Stimulated activated CD4-positive, alpha-beta T cell treated with anti-CD3 and anti-CD28 coated beads, Interleukin-1b, Interleukin-23, amount 100 ng/mL, for 1 hour (primary cell): ENCODE measurements around the gene KCTD20.
A peak's percentile ranks its signal among the peaks of the same experiment; 100 is the strongest.
"Not testable (repeated sequence)": the region's sequence is repeated elsewhere in the genome, so short reads cannot be mapped to it uniquely, and the experiment has no call there.

ENCODE experiments used
- DNase-seq, 2 donors: peaks; one replicate each; pipeline ENCODE4 v3.0.0-alpha.2; 2020; ENCODE audit warnings: low read depth in 2 of 2

KCTD20 gene

DNA sequence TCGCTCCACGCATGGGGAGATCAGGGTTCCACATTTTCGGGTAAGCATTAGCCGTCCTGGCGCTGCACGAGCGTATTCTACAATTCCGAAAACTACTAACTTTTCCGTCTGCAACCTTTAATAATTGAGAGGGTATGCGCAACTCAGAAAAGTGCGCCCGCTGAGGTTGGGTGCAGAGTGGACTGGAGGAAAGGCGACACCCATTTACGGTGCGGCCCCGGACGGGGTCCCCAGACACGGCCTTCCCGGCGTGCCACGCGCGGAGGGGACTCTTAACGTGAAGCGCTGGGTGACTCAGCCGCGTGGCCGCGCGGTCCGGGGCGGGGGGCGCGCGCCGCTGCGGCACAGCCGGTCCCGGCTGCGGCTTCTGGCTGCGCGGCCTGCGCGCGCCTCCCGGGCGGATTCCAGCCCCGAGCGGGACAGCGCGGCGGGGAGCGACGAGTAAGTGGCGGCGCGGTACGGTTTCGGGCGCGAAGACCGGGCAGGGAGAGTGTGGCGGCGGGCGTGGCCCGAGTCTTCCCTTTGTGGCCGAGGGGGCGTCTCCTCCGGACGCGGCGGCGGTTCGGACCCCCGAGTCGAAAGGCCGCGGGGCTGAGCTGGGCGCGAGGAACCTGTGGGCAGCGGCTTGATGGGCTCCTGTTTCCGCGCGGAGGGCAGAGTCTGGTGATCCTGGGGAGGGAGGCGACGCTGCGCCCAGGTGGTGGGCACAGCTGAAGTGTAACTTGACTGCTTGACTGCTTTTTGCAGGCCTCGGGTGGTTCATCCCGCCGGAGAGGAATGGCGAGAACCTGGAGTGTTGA is at the start of gene KCTD20, which contains the start of gene PXT1:
Gene KCTD20 (plus strand): TSS at position 330 of the 800 bp plus-strand sequence. CDS start 27,098 bp downstream, outside the sequence.
Gene PXT1 (minus strand): TSS at position 184 of the 800 bp plus-strand sequence. CDS start 16,772 bp downstream, outside the sequence.
- peak; percentile 63 to 64 for DNase-seq

DNA sequence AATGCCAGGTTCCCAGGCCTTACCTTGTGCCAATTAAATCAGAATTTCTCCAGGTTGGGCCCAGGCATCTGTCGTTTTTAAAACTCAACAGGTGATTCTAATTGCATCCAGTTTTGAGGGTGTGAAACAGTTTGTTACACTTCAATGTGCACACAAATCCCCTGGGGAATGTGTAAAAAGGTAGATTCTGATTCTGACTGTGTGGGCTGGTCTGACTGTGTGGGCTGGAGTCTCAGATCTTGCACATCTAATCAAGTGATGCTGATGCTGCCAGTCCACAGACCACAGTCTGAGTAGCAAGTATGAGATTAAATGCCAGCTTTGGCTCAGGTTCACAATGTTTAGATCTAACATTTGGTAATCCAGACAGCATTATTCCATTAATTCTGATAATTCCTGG is 42.8 kb upstream of the KCTD20 start:
- no peak for DNase-seq

DNA sequence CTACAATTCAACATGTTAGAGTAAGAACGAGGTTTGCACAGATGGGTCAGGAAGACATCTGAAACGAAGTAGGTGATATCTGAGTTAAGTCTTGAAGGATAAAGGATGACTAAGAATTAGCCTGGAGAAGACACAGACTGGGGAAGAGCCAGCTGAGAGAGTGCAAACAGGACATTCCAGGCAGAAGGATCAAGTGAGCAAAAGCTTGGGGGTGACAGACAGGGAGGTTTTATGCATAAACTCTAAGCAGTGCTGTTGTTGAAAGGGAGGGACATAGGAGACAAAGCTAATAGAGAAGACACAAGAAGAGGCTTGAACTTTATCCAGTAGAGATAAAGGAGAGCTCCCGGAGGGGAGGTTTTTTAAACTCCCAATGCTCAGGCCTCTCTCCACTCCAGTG is 40.3 kb upstream of the KCTD20 start:
- no peak for DNase-seq

DNA sequence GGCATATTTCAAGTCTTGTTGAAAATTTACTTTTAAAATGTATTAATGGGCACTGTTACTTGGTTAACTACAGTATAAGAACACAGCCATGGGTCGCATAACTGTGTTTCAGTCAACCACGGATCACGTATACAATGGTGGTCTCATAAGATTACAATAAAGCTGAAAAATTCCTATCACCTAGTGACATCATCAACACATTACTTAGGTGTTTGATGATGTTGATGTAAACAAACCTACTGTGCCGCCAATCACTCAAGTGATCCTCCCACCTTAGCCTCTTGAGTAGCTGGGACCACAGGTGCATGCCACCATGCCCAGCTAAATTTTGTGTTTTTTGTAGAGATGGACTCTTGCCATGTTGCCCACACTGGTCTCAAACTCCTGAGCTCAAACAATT is 38.6 kb upstream of the KCTD20 start:
- DNase-seq, result no peak

DNA sequence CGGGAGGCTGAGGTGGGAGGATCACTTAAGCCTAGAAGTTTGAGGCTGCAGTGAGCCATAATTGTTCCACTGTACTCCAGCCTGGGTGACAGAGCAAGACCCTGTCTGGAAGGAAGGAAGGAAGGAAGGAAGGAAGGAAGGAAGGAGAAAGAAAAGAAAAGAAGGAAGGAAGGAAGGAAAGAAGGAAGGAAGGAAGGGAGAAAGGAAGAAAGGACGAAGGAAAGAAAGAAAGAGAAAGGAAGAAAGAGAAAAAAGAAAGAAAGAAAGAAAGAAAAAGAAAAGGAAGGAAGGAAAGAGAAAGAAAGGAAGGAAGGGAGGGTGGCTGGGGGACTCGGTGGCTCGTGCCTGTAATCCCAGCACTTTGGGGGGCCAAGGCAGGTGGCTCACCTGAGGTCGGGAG is 33.1 kb upstream of the KCTD20 start:
- DNase-seq, result not testable (repeated sequence)

DNA sequence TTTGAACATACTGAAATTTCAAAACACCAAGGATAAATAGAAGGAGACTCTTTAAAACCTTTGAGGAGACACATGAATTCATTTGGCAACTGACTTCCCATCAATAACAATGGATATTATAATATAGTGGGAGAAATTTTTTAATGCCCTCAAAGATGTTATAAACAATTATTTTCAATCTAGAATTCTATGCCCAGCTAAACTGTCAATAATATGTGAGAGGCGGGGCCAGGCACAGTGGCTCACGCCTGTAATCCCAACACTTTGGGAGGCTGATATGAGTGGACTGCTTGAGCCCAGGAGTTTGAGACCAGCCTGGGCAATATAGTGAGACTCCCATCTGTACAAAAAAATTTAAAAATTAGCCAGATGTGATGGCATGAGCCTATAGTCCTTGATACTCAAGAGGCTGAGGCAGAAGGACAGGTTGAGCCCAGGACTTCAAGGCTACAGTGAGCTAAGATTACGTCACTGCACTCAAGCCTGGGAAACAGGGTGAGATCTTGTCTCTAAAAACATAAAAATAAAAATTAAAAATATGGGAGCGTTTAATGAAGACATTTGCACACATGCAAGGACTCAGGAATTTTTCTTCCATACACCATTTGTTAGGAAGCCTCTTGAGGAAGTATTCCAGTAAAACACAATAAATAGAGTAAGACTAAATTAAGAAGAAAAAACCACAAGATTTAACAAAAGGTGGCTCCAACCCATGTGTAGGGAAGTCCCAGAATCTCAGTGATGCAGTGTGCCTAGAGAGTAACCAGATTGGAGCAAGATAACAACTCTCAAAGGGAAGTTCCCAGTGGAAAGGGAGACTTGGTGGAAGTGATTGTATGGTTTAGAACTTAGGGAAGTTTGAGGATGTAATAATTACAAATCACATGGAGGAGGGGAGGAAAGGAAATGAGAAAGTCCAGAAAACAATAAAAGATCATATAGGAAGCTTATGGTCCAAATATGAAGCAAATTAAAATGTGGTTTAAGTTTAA is 29.0 kb upstream of the KCTD20 start:
- no peak for DNase-seq

DNA sequence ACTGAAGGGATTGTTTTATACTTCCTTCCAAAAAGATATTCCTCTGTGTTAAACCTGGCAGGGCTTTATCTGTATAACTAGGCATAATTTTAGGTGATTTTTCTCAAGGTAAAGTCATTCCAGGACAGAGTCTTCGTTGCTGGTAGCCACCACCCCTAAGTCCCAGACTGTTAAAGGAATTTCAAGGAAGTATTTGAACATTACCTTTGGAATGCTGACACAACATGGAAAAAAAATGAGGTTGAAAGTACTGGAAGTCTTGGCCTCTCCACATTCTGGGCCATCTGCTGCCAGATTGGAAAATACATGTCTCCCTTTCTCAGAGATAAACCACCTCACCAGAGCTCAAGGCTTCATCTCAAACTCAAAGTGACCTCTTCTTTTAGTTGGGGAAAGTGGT is 28.3 kb upstream of the KCTD20 start:
- DNase-seq, result no peak

DNA sequence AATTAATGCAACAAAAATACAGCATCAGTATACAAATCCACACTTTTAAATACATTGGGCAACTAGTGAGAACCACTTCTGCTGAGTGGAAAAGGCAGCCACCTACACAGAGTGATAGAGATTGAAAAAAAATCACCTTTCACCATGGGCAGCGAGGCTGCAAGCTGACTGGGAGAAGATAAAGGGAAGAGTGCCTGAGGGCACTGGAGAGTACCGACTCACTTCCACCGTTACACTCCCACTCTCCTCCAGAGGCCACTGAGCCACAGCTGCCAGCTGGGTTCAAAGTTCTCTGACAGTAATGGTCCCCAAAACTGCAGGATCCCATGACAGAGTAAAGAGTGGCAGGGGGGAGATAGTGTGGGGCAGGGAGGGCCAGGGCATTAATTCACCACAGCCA is 24.2 kb upstream of the KCTD20 start:
- no peak for DNase-seq

DNA sequence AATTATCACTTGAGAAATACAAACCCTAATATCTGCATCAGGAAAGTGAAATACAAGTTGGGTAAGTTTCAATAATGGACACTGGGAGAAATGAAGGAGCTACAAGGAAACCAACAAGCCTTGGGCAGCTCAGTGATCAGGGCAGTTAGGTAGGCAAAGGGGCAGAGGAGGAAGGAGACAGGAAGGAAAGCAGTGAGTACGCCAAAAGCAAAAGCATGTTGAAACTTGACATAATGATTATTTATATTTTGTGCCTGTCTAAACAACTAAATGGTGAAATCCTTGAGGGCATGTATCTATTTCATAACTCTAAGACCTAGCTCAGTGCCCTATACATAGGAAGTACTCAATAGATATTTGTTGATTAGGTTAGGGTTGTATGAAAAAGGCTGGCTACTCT is 23.5 kb upstream of the KCTD20 start:
- no peak for DNase-seq

DNA sequence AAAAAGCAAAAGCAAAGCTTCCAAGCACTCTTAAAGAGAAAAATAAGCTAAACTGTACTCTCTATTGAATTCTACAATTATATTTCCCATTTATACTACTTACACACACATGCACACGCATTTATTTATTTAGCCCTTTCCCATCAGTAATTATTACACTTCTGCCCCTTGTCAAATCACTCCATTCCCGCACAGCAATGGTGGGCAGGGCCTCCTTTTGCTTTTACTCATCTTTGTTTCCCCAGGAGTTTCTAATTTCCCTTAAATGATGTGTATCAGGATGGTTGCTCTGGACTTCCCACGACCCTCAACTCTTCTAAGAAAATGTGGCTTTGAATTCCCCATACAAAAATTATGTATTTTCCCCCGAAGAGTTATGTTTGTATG is 20.1 kb upstream of the KCTD20 start:
- no peak for DNase-seq

DNA sequence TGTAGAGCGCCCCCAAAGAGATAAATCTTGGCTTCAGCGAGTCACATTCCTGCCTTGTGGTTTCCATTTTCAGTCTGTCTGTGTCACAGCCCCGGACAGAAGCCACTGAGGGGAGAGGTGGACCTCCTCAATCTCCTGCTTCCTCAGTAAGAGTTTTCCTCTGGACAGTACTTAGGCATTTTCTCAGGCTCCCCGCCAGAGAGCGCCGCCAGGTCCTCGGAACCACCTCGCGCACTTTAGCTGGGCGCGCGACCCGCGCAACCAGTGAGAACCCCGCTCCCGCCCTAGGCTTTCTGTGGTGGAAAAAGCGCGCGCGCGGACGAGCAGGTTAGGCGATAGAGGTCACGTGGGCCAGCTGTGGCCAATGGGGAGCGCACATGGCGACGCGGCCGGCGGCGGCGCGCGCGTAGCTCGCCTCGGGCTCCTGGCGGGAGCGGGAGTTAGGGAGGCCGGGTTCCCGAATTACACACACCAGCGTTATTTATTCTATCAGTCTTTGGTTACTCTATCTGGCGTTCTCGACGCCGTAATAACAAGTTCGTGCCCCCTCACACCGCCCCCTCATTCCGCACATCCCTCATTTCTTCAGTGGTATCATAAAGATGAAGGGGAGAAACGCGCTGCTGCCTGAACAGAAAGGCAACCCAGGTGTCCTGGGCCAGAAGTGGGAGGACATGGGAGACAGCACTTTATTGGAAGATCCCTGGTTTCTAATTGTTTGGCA is 19.5 kb upstream of the KCTD20 start:
- DNase-seq, result peak; percentile 92 to 95

DNA sequence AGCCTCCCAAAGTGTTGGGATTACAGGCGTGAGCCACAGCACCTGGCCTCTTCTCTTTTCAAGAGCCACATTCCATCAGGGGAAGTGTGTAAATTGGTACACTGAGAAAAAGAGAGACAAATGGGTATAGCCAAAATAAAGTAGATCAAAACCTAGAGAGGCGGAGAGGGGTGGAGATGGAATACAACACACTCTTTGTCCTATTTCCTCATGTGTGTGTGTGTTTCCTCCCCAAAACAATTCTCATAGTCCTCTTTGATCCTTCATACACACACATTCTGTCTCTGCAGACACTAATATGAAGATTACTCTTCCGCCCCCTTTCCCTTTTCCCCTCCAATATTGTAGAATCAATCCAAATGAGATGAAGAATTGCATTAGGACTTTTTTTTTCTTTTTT is 16.2 kb upstream of the KCTD20 start:
- no peak for DNase-seq

DNA sequence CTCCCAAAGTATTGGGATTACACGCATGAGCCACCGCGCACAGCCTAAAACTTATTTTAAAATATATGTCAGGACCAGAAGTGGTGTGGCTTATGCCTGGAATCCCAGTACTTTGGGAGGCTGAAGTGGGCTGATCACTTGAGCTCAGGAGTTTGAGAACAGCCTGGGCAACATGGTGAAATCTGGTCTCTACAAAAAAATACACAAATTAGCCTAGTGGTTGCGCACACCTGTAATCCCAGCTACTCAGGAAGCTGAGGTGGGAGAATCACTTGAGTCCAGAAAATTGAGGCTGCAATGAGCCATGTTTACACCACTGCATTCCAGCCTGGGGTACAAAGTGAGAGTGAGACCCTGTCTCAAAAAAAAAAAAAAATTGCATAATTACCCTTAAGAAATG is 13.9 kb upstream of the KCTD20 start:
- DNase-seq, result no peak

DNA sequence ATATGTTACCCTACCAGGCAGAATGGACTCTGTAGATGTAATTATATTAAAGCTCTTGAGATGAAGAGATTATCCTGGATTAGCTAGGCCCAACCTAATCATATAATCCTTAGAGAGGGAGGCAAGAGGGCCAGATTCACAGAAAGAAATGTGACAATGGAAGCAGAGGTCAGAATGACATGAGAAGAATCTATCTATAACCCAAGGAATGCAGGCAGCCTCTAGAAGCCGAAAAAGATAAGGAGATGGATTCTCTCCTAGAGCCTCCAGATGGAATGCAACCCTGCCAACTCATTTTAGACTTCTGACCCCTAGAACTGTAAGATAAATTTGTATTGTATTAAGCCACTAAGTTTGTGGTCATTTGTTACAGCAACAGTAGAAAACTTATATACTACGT is 12.4 kb upstream of the KCTD20 start:
- no peak for DNase-seq

DNA sequence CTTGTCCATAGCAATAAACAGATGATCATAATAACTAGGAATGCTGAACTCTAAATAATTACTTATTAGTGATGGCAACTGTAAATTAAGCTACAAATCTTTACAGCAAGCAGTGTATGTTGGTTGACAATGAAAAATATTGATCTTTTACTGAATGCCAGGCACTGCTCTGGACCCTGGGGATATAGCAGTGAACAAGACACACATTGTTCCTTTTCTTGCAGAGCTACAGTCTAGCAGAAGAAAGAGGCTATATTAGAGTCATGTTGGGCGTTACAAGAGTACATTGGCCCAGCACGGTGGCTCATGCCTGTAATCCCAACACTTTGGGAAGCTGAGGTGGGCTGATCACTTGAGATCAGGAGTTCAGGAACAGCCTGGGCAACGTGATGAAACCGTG is 11.6 kb upstream of the KCTD20 start:
- no peak for DNase-seq

DNA sequence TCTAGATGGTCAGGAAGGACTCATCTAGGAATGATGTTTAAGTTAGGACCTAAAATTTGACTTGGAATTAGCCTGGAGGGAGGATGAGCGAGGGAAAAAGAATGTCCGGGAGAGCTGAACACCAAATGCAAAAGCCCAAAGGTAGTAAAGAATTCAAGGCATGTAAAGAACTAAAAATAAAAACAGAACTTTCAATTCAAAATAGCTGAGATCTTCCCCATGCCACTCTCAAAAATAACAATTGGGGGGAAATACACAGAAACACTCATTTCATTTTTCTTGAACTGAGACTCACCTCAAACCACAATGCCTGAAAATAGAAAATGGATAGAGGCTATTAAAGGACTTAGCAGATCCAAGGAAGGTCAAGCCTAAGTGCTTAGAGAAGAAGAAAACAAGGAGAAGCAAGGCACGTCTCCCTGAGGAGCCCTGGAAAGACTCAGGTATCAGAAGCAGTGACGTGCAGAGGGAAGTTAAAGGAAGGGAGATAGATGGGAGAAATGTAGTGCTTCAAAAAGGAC is 10.6 kb upstream of the KCTD20 start:
- DNase-seq, result no peak

DNA sequence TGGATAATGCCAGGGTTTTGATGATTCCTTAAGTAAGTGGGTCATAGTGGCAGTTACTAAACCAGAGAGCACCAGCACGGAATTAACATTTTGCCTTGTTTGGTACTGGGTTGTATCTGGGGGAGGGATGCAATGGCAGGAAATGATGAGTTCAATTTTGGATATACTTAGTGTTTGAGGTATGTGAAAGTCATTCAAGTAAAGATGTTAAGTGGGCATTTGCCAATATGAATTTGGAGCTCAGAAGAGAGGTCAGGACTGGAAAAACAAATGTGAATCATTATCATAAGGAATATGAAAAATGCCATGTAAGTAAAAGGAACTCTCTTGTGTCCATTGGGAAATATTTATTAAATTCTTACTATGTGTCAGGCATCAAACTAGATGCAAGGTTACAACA is 6.3 kb upstream of the KCTD20 start:
- no peak for DNase-seq

DNA sequence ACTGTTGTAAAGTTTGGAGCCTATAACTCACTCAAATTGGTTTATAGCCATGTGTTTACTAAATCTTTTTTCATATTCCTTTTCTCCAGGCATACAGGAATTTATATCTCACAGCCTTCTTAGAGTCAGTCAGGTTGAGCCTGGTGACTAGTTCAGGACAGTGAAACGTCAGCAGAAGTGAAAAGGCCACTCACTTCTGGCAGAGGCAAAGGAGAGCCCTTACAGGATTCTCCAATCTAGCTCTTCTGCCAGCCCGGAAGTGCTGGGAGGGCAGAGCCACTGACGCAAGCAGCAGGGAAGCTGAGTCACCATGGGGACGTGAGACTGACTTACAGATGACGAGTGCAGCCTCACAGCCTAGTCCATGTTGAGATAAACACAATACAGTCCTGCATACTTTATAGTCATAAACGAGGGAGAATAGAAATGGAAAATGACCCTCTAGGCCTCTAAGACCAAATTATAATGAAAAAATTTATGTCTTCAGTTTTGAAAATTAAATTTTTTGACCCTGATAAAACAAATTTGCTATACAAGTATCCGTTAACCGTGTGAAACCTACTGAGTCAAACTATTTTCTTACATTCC is 1.4 kb upstream of the KCTD20 start:
- DNase-seq, result peak; percentile 38 to 48

DNA sequence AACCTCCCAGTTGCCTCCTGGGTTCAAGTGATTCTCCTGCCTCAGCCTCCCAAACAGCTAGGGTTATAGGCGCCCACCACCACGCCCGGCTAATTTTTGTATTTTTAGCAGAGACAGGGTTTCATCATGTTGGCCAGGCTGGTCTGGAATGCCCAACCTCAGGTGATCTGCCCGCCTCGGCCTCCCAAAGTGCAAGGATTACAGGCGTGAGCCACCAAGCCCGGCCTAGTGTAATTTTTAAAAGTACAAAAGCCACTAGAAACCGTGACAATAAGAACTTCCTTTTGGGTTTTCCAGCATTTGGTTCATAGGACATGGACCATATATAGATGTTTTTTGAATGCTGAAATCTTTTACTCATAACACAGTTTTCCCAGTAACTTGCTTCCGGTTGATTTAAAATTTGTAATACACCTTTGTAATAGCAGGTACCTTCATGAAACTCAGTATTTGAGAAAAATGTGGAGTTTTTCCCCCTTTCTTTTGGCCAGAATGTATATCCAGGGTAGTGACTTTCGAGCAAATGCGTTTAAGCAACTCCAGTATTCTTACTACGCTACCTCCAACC is 613 bp upstream of the KCTD20 start:
- DNase-seq, result no peak

DNA sequence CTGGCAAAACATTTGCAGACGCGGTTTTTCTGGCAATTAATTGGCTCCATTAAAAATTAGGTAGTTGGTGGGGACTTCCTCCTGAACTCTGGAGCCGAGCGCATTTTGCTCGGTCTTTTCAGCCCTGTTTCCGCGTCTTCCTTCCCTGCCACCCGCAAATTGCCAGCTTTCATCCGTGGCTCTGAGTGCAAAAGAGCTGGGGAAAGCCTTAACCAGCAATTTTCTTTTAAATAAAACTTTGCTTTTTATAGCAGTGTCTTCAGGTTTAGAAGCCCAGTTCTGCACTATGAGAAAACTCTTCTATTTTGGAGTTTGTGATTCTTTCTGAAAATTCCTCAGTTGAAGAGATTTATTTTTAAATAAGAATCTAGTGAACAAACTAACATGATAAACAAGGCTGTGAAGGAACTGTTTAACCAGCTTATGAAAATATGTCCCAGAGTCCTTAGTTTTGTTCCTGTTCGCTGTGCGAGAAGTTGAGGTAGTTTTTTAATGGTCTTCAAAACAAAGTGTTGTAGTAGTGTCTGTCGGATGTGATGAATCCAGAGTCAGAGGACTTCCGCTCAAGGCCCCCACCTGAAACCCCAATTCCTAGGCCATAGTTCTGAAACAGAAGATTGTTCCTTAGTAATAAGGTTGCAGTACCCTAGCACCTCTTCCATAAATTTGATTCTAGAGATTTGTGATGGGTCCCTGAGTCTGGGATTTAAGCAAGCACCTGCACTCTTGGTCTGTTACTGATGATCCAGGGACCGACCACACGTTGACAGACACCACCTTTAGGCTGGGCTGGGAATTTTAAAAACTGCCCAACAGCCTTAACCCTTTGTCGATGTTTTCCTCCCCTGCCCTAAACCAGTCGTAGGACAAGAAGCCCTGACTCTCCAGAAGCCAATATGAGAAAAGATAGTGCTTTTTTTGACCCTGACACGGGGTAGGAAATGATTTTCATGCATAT is 950 bp downstream of the KCTD20 start:
- DNase-seq, result no peak
